Measurements from ENCODE around the gene SCAMP5. TPM values are rescaled to one million over a fixed set of nuclear protein-coding genes. Genes with fewer than 3 reads are reported as not detected.

Gene SCAMP5
- total RNA-seq, 2 donors from 2014 or later = 6.1 to 24.4 TPM

GRCh38 chr15:74994685-74995084 is 678 bp upstream of the SCAMP5 start:
- Histone ChIP-seq H3K9me3 (no peaks in the 10 kb centered on the region), H3K4me1 (replicated peaks) (peaks cover 4% of the 10 kb centered on the region), H3K27me3 (replicated peaks; ENCODE audit: insufficient read depth) (no peaks in the 10 kb centered on the region), H3K27ac (no peak overlapping the region), H3K4me3 (no peak overlapping the region), H3K36me3 (no peaks in the 10 kb centered on the region)
- no peak for DNase-seq (ENCODE audit: low spot score)
- no peak for TF ChIP-seq POLR2AphosphoS5 (IDR thresholded peaks at IDR 0.05)
- 44% methylated on average over 5 of the region's 5 CpGs for WGBS
- intact Hi-C loops (cut with DNase I) = no loop called here

DNA sequence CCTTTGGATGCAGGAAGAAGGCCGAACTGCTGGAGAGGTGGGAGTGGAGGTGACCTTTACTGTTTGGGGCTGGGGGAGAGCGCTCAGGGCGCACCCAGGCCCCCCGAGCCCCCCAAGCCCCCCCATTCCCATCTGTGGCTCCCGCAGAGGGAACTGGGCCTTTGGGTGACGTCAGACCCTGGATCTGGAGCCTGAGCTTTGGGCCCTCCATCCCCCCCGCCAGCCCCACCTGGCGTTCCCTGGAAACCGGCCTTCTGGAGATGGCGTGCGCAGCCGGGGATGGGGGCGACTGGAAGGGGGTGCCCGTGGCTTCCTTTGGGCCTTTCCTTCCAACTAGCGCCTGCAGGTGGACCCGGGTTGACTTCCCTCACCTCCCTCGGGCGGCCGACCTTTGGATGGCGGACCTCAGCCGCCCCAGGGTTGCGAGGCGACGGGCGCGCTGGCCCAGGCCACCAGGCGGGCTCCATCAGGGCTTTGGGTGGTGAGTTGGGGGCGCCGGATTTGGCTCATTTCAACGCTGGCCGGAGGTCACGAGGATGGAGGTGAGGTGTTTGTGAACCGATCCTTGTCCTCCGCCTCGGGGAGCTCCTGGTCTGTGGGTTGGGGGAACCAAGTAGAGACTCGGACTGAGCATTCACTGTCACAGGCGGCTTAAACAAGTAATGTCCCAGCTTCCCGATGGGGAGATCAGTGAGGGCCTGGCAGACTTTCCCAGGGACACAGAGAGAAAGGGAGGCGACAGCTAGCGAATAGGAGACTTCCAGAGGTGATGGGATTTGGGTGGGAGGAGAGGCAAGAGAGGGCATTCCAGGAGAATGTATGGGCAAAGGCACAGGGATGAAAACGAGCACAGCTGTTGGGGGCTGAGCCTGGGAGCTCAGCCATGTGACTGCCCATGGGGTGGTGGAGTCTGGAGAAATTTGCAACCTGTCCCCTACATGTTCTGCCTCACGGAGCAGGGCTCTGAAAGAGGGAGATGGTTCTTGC is 709 bp downstream of the SCAMP5 start:
- no peaks in the 10 kb centered on the region for H3K27me3 ChIP-seq (replicated peaks; ENCODE audit: insufficient read depth)
- no peak for DNase-seq (ENCODE audit: low spot score)
- intact Hi-C loops (cut with DNase I) = no loop called here

GRCh38 chr15:74997141-74997540 is 1.8 kb downstream of the SCAMP5 start:
- H3K27ac ChIP-seq = no peak overlapping the region
- peaks cover 4% of the 10 kb centered on the region for H3K4me1 ChIP-seq (replicated peaks)
- WGBS = 71% methylated on average over 4 of the region's 4 CpGs
- no peaks in the 10 kb centered on the region for H3K9me3 ChIP-seq
- no peaks in the 10 kb centered on the region for H3K36me3 ChIP-seq
- intact Hi-C loops (cut with DNase I) = no loop called here
- no peaks in the 10 kb centered on the region for H3K27me3 ChIP-seq (replicated peaks; ENCODE audit: insufficient read depth)
- no peak overlapping the region for H3K4me3 ChIP-seq
- no peak for DNase-seq (ENCODE audit: low spot score)
- TF ChIP-seq POLR2AphosphoS5 (IDR thresholded peaks at IDR 0.05) (no peak), POLR2A (IDR thresholded peaks at IDR 0.05) (no peak), CTCF (IDR thresholded peaks at IDR 0.05) (no peak)

More for the DNA sequence above, 709 bp downstream of the SCAMP5 start:
- no peak for TF ChIP-seq POLR2A (IDR thresholded peaks at IDR 0.05)
- no peak for TF ChIP-seq CTCF (IDR thresholded peaks at IDR 0.05)
- no peak for TF ChIP-seq POLR2AphosphoS5 (IDR thresholded peaks at IDR 0.05)
- peaks cover 4% of the 10 kb centered on the region for H3K4me1 ChIP-seq (replicated peaks)
- H3K27ac ChIP-seq = no peak overlapping the region
- no peaks in the 10 kb centered on the region for H3K9me3 ChIP-seq
- 11% methylated on average over 29 of the region's 42 CpGs for WGBS
- H3K36me3 ChIP-seq = no peaks in the 10 kb centered on the region
- peak overlapping the region; percentile 59 to 62 for H3K4me3 ChIP-seq

DNA sequence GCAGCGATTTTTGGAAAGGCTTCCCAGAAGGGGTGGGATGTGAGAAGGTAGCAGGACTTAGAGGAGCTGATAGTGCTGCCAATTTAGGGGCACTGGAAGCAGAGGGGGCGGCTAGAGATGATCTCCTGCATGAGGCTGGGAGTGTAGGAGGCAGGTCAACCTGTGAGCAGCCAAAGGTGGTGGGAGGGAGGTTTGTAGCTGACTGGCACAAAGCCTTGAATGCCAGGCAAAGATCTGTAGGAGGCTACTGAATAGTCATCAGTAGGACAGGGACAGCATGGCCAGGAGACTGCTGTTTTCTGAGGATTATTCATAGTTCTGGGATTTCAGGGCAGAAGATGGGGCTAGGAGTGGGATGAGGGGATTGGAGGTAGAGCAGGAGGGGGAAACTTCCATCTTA is 2.2 kb downstream of the SCAMP5 start:
- Histone ChIP-seq H3K4me1 (replicated peaks) (peaks cover 4% of the 10 kb centered on the region), H3K27ac (no peak overlapping the region), H3K27me3 (replicated peaks; ENCODE audit: insufficient read depth) (no peaks in the 10 kb centered on the region), H3K4me3 (no peak overlapping the region), H3K9me3 (no peaks in the 10 kb centered on the region), H3K36me3 (no peaks in the 10 kb centered on the region)
- DNase-seq (ENCODE audit: low spot score) = no peak
- intact Hi-C loops (cut with DNase I) = no loop called here
- no peak for TF ChIP-seq CTCF (IDR thresholded peaks at IDR 0.05)
- no peak for TF ChIP-seq POLR2AphosphoS5 (IDR thresholded peaks at IDR 0.05)
- no peak for TF ChIP-seq POLR2A (IDR thresholded peaks at IDR 0.05)
- 91% methylated on average over 2 of the region's 2 CpGs for WGBS

GRCh38 chr15:75001310-75001709 is 5.9 kb downstream of the SCAMP5 start:
- intact Hi-C loops (cut with DNase I) = no loop called here
- Histone ChIP-seq H3K36me3 (no peaks in the 10 kb centered on the region), H3K9me3 (no peaks in the 10 kb centered on the region), H3K4me3 (no peak overlapping the region), H3K4me1 (replicated peaks) (no peaks in the 10 kb centered on the region), H3K27me3 (replicated peaks; ENCODE audit: insufficient read depth) (no peaks in the 10 kb centered on the region), H3K27ac (no peak overlapping the region)
- DNase-seq (ENCODE audit: low spot score) = no peak
- whole genome bisulfite sequencing = 84% methylated on average over 6 of the region's 6 CpGs
- TF ChIP-seq POLR2A (IDR thresholded peaks at IDR 0.05) = no peak
- TF ChIP-seq POLR2AphosphoS5 (IDR thresholded peaks at IDR 0.05) = no peak
- no peak for TF ChIP-seq CTCF (IDR thresholded peaks at IDR 0.05)
